Trophoblast cell (in vitro differentiated cells and primary cell): ENCODE measurements around the gene PDK3.

ENCODE experiments used
- DNase-seq, 2 donors: peaks; one replicate each; pipeline ENCODE4 v3.0.0-alpha.2; 2016
- H2AFZ ChIP-seq: 2 replicates; pipeline ENCODE4 v1.6.1; 2013; ENCODE audit warnings: low read length, moderate library complexity, mild to moderate bottlenecking; ENCODE audit not compliant: insufficient read depth, poor library complexity
- H2AK5ac ChIP-seq: 2 replicates; pipeline ENCODE4 v1.6.1; 2013; ENCODE audit warnings: mild to moderate bottlenecking, low read length
- H2BK120ac ChIP-seq: 2 replicates; pipeline ENCODE4 v1.6.1; 2013; ENCODE audit warnings: low read length, mild to moderate bottlenecking, moderate library complexity; ENCODE audit not compliant: insufficient read depth, poor library complexity
- H2BK12ac ChIP-seq: 2 replicates; pipeline ENCODE4 v1.6.1; 2013; ENCODE audit warnings: mild to moderate bottlenecking, low read length, moderate library complexity
- H2BK5ac ChIP-seq: 2 replicates; pipeline ENCODE4 v1.6.1; 2013; ENCODE audit warnings: low read length, low read depth, moderate library complexity, mild to moderate bottlenecking; ENCODE audit not compliant: poor library complexity
- H3K14ac ChIP-seq: 2 replicates; pipeline ENCODE4 v1.6.1; 2013; ENCODE audit warnings: mild to moderate bottlenecking, low read length
- H3K18ac ChIP-seq: 2 replicates; pipeline ENCODE4 v1.6.1; 2013; ENCODE audit warnings: mild to moderate bottlenecking, low read length
- H3K23ac ChIP-seq: 2 replicates; pipeline ENCODE4 v1.6.1; 2013; ENCODE audit warnings: low read length
- H3K27ac ChIP-seq: 2 replicates; pipeline ENCODE4 v1.5.1; 2013; ENCODE audit warnings: low read depth, mild to moderate bottlenecking, inconsistent platforms, low read length, moderate library complexity
- H3K27me3 ChIP-seq: 2 replicates; pipeline ENCODE4 v1.6.1; 2013; ENCODE audit warnings: inconsistent platforms, mild to moderate bottlenecking, low read length, moderate library complexity; ENCODE audit not compliant: insufficient read depth
- H3K36me3 ChIP-seq, 2 experiments: 1 replicate in 1 of 2; 2 replicates in 1 of 2; pipeline ENCODE4 v1.6.1; 2013; ENCODE audit warnings: low read length in 2 of 2, mild to moderate bottlenecking in 2 of 2, moderate library complexity in 1 of 2; ENCODE audit not compliant: insufficient read depth in 2 of 2, control insufficient read depth in 1 of 2
- H3K4ac ChIP-seq: 2 replicates; pipeline ENCODE4 v1.6.1; 2013; ENCODE audit warnings: low read depth, mild to moderate bottlenecking, low read length, moderate library complexity
- H3K4me1 ChIP-seq, 2 experiments: 1 replicate in 1 of 2; 2 replicates in 1 of 2; pipeline ENCODE4 v1.6.1; 2013; ENCODE audit warnings: low read length in 2 of 2, mild to moderate bottlenecking in 2 of 2, moderate library complexity in 1 of 2; ENCODE audit not compliant: insufficient read depth in 2 of 2, control insufficient read depth in 1 of 2
- H3K4me2 ChIP-seq: 2 replicates; pipeline ENCODE4 v1.6.1; 2013; ENCODE audit warnings: inconsistent platforms, mild to moderate bottlenecking, low read length, moderate library complexity
- H3K4me3 ChIP-seq: 2 replicates; pipeline ENCODE4 v1.5.1; 2013; ENCODE audit warnings: mild to moderate bottlenecking, low read depth, low read length, inconsistent platforms
- H3K79me1 ChIP-seq: one replicate; pipeline ENCODE4 v1.6.1; 2013; ENCODE audit warnings: low read length
- H3K79me2 ChIP-seq: 2 replicates; pipeline ENCODE4 v1.6.1; 2013; ENCODE audit warnings: low read length, mild to moderate bottlenecking; ENCODE audit not compliant: control insufficient read depth, insufficient read depth, poor library complexity
- H3K9ac ChIP-seq: 2 replicates; pipeline ENCODE4 v1.6.1; 2013; ENCODE audit warnings: mild to moderate bottlenecking, low read length
- H3K9me3 ChIP-seq: 2 replicates; pipeline ENCODE4 v1.6.1; 2013; ENCODE audit warnings: low read depth, mild to moderate bottlenecking, control low read depth, inconsistent platforms, low read length; ENCODE audit not compliant: insufficient read depth
- H4K12ac ChIP-seq: 2 replicates; pipeline ENCODE4 v1.6.1; 2013; ENCODE audit warnings: low read depth, mild to moderate bottlenecking, low read length, moderate library complexity
- H4K8ac ChIP-seq: 2 replicates; pipeline ENCODE4 v1.6.1; 2013; ENCODE audit warnings: low read depth, mild to moderate bottlenecking, low read length, moderate library complexity
- H4K91ac ChIP-seq: one replicate; pipeline ENCODE4 v1.6.1; 2013; ENCODE audit warnings: low read depth, mild to moderate bottlenecking, low read length, moderate library complexity
- WGBS: extraction: QIAGEN DNeasy Blood & Tissue Kit; methylation state at CpG from one replicate; pipeline ENCODE4 v1.1.7; 2013; ENCODE audit warnings: missing lambda C conversion rate; ENCODE audit not compliant: insufficient read length, insufficient coverage; ENCODE audit errors: extremely low coverage; 5-methylcytosine and 5-hydroxymethylcytosine counted together

The PDK3 gene

GRCh38 chrX:24425806-24426205 is 39.3 kb upstream of the PDK3 start:
- WGBS, result no CpG with 5 or more reads among the region's 2 CpGs
- H3K14ac ChIP-seq, result no peak overlapping the region
- H3K27me3 ChIP-seq, result no peaks in the 10 kb centered on the region
- no peak overlapping the region for H2AFZ ChIP-seq
- no peak overlapping the region for H2BK12ac ChIP-seq
- H3K18ac ChIP-seq, result no peak overlapping the region
- no peak overlapping the region for H3K9ac ChIP-seq
- H2BK120ac ChIP-seq, result no peak overlapping the region
- H3K79me2 ChIP-seq, result no peaks in the 10 kb centered on the region
- H2BK5ac ChIP-seq, result no peak overlapping the region
- H3K4ac ChIP-seq, result no peak overlapping the region
- no peak overlapping the region for H2AK5ac ChIP-seq
- no peak overlapping the region for H4K91ac ChIP-seq
- H3K9me3 ChIP-seq, result no peaks in the 10 kb centered on the region
- DNase-seq, result no peak
- H3K79me1 ChIP-seq, result no peaks in the 10 kb centered on the region
- H3K27ac ChIP-seq, result no peak overlapping the region
- H3K36me3 ChIP-seq, result no peaks in the 10 kb centered on the region
- no peak overlapping the region for H3K4me3 ChIP-seq
- H3K23ac ChIP-seq, result no peak overlapping the region
- no peak overlapping the region for H4K8ac ChIP-seq
- H3K4me2 ChIP-seq, result no peak overlapping the region
- H4K12ac ChIP-seq, result no peak overlapping the region
- no peaks in the 10 kb centered on the region for H3K4me1 ChIP-seq

GRCh38 chrX:24426340-24426913 is 38.7 kb upstream of the PDK3 start:
- WGBS, result no CpG with 5 or more reads among the region's 2 CpGs
- no peaks in the 10 kb centered on the region for H3K79me1 ChIP-seq
- H3K79me2 ChIP-seq, result no peaks in the 10 kb centered on the region

GRCh38 chrX:24426921-24427746 is 38.0 kb upstream of the PDK3 start:
- DNase-seq, result no peak

More at GRCh38 chrX:24426340-24426913, 38.7 kb upstream of the PDK3 start:
- Histone ChIP-seq H3K14ac (no peak overlapping the region), H3K27ac (no peak overlapping the region), H3K18ac (no peak overlapping the region), H3K4me3 (no peak overlapping the region), H4K91ac (no peak overlapping the region), H3K4ac (no peak overlapping the region), H3K4me2 (no peak overlapping the region), H2AFZ (no peak overlapping the region), H3K4me1 (no peaks in the 10 kb centered on the region), H3K9ac (no peak overlapping the region), H3K27me3 (no peaks in the 10 kb centered on the region), H2AK5ac (no peak overlapping the region), H4K12ac (no peak overlapping the region), H3K9me3 (no peaks in the 10 kb centered on the region), H3K23ac (no peak overlapping the region), H3K36me3 (no peaks in the 10 kb centered on the region), H4K8ac (peak overlapping the region; percentile 61), H2BK12ac (no peak overlapping the region), H2BK120ac (no peak overlapping the region), H2BK5ac (no peak overlapping the region)
- DNase-seq, result peak; percentile 27 to 58

DNA sequence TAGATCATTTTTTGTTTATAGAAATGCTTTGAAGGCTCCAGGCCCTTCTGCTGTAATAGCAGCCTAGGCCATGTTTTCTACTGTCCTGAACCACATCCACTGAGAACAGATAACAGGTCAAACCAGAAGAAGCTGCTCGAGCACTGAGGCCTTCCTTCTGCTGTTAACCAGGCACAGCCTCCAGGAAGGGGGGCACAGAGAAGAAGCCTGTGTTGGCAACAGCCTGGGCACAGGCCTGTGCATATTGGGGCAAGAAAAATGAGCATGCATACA is 37.4 kb upstream of the PDK3 start:
- Histone ChIP-seq H3K4ac (no peak overlapping the region), H2AFZ (no peak overlapping the region), H3K4me1 (no peaks in the 10 kb centered on the region), H2AK5ac (no peak overlapping the region), H3K4me3 (no peak overlapping the region), H2BK5ac (no peak overlapping the region), H3K27ac (no peak overlapping the region), H2BK120ac (no peak overlapping the region), H3K27me3 (no peaks in the 10 kb centered on the region), H3K36me3 (no peaks in the 10 kb centered on the region), H3K18ac (no peak overlapping the region), H3K14ac (no peak overlapping the region), H4K91ac (no peak overlapping the region), H4K8ac (no peak overlapping the region), H3K23ac (no peak overlapping the region), H3K79me2 (no peaks in the 10 kb centered on the region), H3K9ac (no peak overlapping the region), H2BK12ac (no peak overlapping the region), H3K4me2 (no peak overlapping the region), H4K12ac (no peak overlapping the region), H3K79me1 (no peaks in the 10 kb centered on the region), H3K9me3 (no peaks in the 10 kb centered on the region)
- WGBS, result no CpG with 5 or more reads among the region's 1 CpG
- no peak for DNase-seq

More at GRCh38 chrX:24426921-24427746, 38.0 kb upstream of the PDK3 start:
- H3K4me3 ChIP-seq, result no peak overlapping the region
- no peak overlapping the region for H2BK12ac ChIP-seq
- no peak overlapping the region for H3K27ac ChIP-seq
- H2AFZ ChIP-seq, result no peak overlapping the region
- H3K27me3 ChIP-seq, result no peaks in the 10 kb centered on the region
- H4K12ac ChIP-seq, result no peak overlapping the region
- H3K18ac ChIP-seq, result no peak overlapping the region
- H3K4ac ChIP-seq, result no peak overlapping the region
- H3K4me2 ChIP-seq, result no peak overlapping the region
- no peak overlapping the region for H3K9ac ChIP-seq
- WGBS, result no CpG with 5 or more reads among the region's 10 CpGs
- no peak overlapping the region for H2BK120ac ChIP-seq
- no peak overlapping the region for H3K23ac ChIP-seq
- H3K4me1 ChIP-seq, result no peaks in the 10 kb centered on the region
- no peaks in the 10 kb centered on the region for H3K79me2 ChIP-seq
- H3K79me1 ChIP-seq, result no peaks in the 10 kb centered on the region
- H3K14ac ChIP-seq, result no peak overlapping the region
- H3K9me3 ChIP-seq, result no peaks in the 10 kb centered on the region
- no peak overlapping the region for H2AK5ac ChIP-seq
- no peaks in the 10 kb centered on the region for H3K36me3 ChIP-seq
- H4K8ac ChIP-seq, result peak overlapping the region; percentile 61
- no peak overlapping the region for H4K91ac ChIP-seq
- H2BK5ac ChIP-seq, result no peak overlapping the region
